Ramos (cell line): ENCODE data around the gene ITGB1BP1.

Source experiments
- in situ Hi-C: fragments of 300-500 bp; cut with MboI; formaldehyde crosslinking; loops from one replicate; pipeline ENCODE4 v1.14.3; 2022; ENCODE audit warnings: low sequenced_read_pairs; ENCODE audit not compliant: unreplicated experiment

The ITGB1BP1 gene

GRCh38 chr2:9428965-9429577 is 5.7 kb upstream of the ITGB1BP1 start:
- in situ Hi-C loops: no loop called here

DNA sequence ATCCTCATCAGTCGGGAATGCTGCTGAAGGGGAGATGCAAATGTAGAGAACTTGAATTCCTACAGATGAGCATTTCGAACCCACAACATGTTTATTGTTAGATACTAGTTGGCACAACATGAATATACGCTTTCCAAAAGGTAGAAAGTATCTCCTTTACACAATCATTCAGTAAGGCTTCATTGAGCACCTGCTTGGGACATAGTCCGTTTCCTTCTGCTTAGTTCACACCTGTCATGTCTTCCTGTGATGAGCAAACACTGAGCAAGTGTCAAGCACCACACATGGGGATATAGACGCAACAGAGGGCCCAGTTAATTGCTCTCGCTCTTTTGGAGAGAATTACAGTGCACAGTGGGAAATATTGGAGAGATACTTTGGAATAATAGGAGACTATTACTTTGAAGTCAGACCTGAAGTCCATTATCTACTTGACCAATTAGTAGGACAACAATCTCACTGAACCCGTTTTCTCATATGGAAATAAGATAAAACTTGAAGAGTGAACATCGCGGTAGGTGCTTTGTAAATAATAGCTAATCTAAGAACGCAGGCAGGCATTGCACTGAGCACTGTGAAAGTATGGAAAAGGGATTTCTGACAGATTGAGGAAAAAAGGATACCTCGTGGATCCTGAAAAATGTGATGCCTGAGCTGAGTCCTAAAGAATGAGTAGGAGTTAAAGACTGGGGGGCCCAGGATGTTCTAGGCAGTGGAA is 1.3 kb upstream of the ITGB1BP1 start:
- in situ Hi-C loops: no loop called here

DNA sequence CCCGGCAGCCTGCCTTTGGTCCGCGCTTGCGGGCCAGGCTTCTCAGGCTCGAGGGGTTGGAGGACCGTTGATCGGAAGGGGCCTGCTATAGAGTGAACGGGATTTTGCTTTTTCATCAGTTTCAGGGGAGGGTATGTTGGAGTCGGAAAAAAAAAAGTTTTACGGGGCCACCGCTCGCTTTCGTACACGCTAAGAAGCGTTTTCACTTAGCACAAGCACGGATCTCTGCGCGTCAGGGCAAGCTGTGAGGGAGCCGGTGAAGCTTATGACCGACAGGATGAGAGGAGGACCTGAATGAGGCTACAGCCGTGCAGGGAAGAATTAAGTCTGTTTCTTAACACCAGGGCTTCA is 569 bp upstream of the ITGB1BP1 start:
- in situ Hi-C loops: no loop called here

DNA sequence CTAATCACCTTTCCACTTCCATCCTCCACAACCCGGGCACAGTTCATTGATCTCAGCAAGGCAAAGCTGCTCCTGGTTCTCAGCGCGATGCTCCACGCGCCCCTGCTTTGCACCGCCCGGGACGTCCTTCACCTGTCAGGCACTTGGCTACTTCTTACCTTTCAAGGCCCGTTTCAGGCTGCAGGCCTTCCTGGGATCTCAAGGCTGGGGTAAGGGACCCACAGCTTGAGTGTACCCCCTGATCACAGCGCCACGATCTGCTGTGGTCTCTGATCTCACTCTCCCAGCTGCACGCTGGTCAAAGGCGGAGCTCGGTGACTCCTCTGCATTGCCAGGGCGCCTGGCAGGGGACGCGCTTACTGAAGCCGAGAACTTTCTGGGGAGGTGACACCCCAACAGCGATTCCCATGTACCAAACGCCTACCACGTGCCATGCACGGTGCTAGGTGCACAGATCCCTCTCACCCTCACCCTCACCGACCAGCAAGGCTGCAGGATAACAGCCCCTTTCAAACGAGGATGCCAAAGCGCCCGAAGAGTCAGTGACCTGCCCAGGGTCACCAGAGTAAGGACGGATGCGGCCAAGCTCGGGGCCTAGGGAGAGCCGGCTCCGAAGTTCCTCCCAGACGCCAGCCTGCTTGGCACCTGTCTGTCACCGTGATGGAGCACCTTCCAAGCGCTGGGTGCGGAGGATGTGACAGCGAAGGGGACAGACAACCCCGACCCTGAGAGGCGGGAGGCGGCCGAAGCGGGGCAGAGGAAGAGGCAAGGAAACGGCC is 818 bp downstream of the ITGB1BP1 start:
- in situ Hi-C loops: no loop called here

DNA sequence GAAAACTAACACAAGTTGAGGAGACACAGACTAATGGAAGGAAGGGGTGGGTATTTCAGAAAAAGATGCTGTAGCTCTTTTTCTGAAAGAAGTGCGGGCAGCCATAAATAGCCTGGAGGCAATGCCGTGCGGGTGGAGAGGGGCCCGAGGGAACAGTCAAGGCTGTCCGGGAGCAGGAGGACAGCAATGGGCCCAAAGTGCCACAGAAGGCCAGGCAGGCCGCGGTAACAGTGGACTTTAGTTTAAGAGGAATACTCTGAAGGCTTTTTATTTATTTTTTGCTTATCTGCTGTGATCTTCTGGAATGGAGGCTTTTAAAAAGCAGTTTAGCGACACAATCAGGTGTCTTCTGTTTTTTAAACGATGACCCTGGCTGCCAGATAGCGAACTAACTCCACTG is 2.8 kb downstream of the ITGB1BP1 start:
- in situ Hi-C loops: no loop called here

DNA sequence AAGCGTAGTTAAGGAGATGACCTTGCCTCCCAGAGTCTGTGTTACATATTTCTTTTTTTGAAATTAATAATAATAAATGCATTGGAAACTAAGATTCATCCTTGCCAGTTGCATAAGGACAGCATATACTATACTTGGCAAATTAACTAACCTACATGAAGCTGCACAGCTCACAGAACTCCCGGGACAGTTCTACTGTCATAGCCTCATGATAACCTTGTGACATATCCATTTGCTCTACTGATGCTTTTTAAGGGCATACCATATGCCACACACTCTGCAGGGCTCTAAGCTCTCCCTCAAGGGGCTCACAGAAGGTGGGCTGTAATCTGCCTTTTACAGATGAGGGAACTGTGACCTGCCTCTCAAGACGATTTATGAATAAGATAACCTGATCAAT is 3.8 kb downstream of the ITGB1BP1 start:
- in situ Hi-C loops: no loop called here

DNA sequence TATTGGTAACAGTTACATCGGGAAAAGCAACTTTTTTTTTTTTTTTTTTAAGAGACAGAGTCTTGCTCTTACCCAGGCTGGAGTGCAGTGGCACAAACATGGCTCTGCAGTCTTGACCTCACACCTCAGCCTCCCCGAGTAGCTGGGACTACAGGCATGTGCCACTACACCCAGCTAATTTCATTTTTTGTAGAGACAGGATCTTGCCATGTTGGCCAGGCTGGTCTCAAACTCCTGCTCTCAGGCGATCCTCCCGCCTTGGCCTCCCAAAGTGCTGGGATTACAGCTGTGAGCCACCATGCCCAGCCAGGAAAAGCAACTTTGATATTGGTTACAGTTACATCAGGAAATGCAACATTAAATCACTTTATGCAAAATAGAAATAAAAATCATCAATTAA is 4.6 kb downstream of the ITGB1BP1 start:
- in situ Hi-C loops: no loop called here

DNA sequence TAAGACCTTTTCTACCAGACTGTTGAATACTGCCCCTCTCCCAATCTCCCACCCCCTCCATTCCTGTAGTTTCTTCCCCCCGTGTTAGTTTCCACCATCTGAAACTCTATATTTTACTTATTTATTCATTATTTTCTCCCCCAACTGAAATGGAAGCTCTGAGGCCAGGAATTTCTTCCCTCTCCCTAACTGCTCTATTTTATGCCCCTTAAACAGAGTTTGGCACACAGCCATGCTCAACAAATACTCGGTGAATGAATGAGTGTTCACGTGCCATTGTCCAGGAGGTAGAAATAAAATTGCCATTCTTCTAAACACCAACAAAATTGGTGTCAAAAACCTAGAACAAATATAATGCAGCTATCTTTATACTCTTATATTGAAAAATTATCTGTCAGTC is 5.6 kb downstream of the ITGB1BP1 start:
- in situ Hi-C loops: no loop called here

- in situ Hi-C loops: no loop called here
Observed at GRCh38 chr2:9416962-9417316, 6.4 kb downstream of the ITGB1BP1 start.

DNA sequence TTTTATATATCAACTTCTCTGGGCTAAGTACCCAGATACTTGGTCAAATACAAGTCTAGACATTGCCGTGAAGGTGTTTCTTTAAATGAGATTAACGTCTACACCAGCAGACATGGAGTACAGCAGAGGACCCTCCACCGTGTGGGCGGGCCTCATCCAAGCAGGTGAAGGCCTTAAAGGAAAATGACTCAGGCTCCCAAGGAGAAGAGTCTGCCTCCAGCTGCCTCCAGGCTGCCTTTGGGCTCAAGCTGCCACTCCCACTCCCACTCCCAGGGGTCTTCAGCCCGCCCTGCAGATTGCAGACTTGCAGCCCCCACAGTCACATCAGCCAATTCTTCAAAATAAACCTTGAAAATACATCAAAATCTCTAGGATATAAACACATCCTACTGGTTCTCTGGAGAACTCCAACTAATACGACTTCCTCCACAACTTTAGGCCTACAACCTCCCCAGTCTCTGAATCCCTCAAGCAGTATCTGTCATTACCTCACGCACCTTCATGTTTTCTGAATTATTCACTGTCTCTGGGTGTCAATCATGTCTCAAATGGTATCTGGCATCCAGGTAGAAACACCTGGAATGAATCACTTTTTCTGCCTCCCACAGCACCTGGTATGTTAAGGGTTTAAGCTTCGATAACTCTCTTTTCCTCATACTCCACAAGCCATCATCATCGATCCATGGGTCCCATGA is 6.9 kb downstream of the ITGB1BP1 start:
- in situ Hi-C loops: no loop called here

- in situ Hi-C loops: no loop called here
Observed at GRCh38 chr2:9415516-9416169, 7.7 kb downstream of the ITGB1BP1 start.

GRCh38 chr2:9412781-9413180 is 10.5 kb downstream of the ITGB1BP1 start:
- in situ Hi-C loops: no loop called here

DNA sequence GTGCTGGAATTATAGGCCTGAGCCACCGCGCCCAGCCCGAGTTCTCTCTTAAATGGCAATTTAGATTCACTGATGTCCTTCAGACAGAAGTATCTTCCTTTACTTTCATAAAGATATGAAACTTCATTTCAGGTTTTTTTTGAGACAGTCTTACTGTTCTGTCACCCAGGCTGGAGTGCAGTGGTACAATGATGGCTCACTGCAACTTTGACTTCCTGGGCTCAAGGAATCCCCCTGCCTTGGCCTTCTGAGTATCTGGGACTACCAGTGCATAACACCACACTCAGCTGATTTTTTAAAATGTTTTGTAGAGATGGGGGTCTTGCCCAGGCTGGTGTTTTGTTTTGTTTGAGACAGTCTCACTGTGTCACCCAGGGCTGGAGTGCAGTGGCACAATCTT is 13.2 kb downstream of the ITGB1BP1 start:
- in situ Hi-C loops: no loop called here

DNA sequence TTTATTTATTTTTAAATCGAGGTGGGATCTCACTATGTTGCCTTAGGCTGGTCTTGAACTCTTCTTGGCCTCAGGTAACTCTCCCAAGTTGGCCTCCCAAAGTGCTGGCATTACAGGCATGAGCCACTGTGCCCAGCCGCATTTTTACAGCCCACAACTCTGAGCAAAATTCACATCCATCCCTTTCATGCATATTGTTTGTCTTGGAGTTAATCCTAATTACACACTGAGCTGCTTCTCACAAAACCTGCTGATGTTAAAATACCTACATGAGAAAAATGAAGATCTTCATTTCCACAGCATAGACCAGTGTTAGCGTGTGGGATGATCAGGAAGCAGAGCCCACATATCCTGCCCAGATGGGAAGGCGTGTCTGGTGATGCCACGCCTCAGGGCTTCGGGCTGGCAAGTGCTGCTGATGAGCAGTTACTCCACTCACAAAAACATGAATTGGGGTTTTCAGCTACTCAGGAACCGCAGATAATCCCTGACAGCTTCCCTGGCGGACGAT is 14.6 kb downstream of the ITGB1BP1 start:
- in situ Hi-C loops: no loop called here

- in situ Hi-C loops: no loop called here
Observed at GRCh38 chr2:9407363-9407811, 15.9 kb downstream of the ITGB1BP1 start.

GRCh38 chr2:9406529-9407362 is 16.6 kb downstream of the ITGB1BP1 start:
- in situ Hi-C loops: no loop called here

- in situ Hi-C loops: no loop called here
Observed at GRCh38 chr2:9405636-9406035, 17.7 kb downstream of the ITGB1BP1 start.

GRCh38 chr2:9404451-9404850 is 18.9 kb downstream of the ITGB1BP1 start:
- in situ Hi-C loops: no loop called here

GRCh38 chr2:9403924-9404323 is 19.4 kb downstream of the ITGB1BP1 start:
- in situ Hi-C loops: no loop called here
